VCaP (cell line): Measurements from ENCODE around the gene CDK11A.
"Not testable (repeated sequence)": the region's sequence is repeated elsewhere in the genome, so short reads cannot be mapped to it uniquely, and the experiment has no call there.

Experiments used
- H3K27ac ChIP-seq: fragments of 450-650 bp; 2 replicates; pipeline ENCODE4 v1.5.1; 2017
- CTCF ChIP-seq: fragments of 450-650 bp; conservative IDR thresholded peaks from 2 replicates; pipeline ENCODE4 v1.5.1; 2017; ENCODE audit warnings: mild to moderate bottlenecking, moderate library complexity

The CDK11A gene

GRCh38 chr1:1752636-1753606 lies 28.8 kb upstream of the CDK11A start:
- TF ChIP-seq CTCF: no peak
- peak overlapping the region; percentile 14; the same call in 1 of the 2 replicates for H3K27ac ChIP-seq

- H3K27ac ChIP-seq: no peak overlapping the region; the same call in 1 of the 2 replicates
Measured at GRCh38 chr1:1752190-1752589, 28.0 kb upstream of the CDK11A start.

GRCh38 chr1:1749941-1750340 lies 25.8 kb upstream of the CDK11A start:
- H3K27ac ChIP-seq: not testable (repeated sequence)

More at GRCh38 chr1:1752190-1752589, 28.0 kb upstream of the CDK11A start:
- TF ChIP-seq CTCF: no peak

GRCh38 chr1:1748686-1749321 lies 24.6 kb upstream of the CDK11A start:
- TF ChIP-seq CTCF: no peak
- no peak overlapping the region for H3K27ac ChIP-seq

- 0 out of 2 replicates have a peak, but pooled peaks have one; percentile 25 for TF ChIP-seq CTCF
- H3K27ac ChIP-seq: peak overlapping the region; percentile 82
Measured at GRCh38 chr1:1746566-1746909, 22.4 kb upstream of the CDK11A start.

- peak overlapping the region; percentile 82 for H3K27ac ChIP-seq
Measured at GRCh38 chr1:1745651-1746565, 21.8 kb upstream of the CDK11A start.

- H3K27ac ChIP-seq: not testable (repeated sequence)
Measured at GRCh38 chr1:1742529-1742928, 18.4 kb upstream of the CDK11A start.

- H3K27ac ChIP-seq: not testable (repeated sequence)
Measured at GRCh38 chr1:1741013-1741412, 16.9 kb upstream of the CDK11A start.

GRCh38 chr1:1738799-1739337 lies 14.7 kb upstream of the CDK11A start:
- H3K27ac ChIP-seq: not testable (repeated sequence)

- H3K27ac ChIP-seq: not testable (repeated sequence)
Measured at GRCh38 chr1:1737675-1738590, 13.8 kb upstream of the CDK11A start.
